Suprapubic skin (tissue), 3 donors: ENCODE measurements around the gene KITLG.

Source experiments
- CTCF ChIP-seq, 2 donors: fragments of 200-600 bp in 1 of 2; fragments of 450-650 bp in 1 of 2; sonication (generic) in 1 of 2; IDR thresholded peaks; one replicate each; pipeline ENCODE4 v1.5.1; 2016 to 2019; ENCODE audit warnings: antibody characterized with exemption in 2 of 2, mild to moderate bottlenecking in 1 of 2, moderate library complexity in 1 of 2
- POLR2A ChIP-seq, 2 donors: fragments of 450-650 bp; IDR thresholded peaks; one replicate each; pipeline ENCODE4 v1.6.1; 2017; ENCODE audit warnings: antibody characterized with exemption in 2 of 2, mild to moderate bottlenecking in 2 of 2, moderate library complexity in 2 of 2

GRCh38 chr12:88530868-88531267, 49.4 kb downstream of the KITLG start:
- no peak for TF ChIP-seq CTCF (IDR thresholded peaks at IDR 0.05)
- no peak for TF ChIP-seq POLR2A (IDR thresholded peaks at IDR 0.05)
